ENCODE results near the gene ENAH.

DNA sequence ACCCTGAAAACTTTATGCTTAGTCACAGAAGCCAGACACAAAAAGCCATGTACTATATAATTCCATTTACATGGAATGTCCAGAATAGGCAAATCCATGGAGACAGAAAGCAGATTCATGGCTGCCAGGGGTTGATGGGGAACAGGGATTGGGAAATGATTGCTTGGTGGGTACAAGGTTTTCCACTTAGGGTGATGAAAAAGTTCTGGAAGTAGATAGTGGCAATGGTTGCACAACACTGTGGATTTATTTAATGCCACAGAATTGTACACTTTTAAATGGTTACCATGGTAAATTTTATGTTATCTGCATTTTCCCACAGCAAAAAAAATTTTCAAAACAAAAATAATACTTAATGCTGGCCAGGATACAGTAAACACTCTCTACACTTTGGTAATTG, 40.6 kb downstream of the ENAH start:
- TF ChIP-seq POLR2A (IDR thresholded peaks at IDR 0.05; ENCODE audit: low read length) (no peak), GATA1 (IDR thresholded peaks at IDR 0.05; ENCODE audit: low read depth, low read length) (no peak)

Data from erythroblast (primary cell).